ENCODE results near the gene SF3B1. TPM values are rescaled to one million over a fixed set of nuclear protein-coding genes. Genes with fewer than 3 reads are reported as not detected.
A peak's percentile ranks its signal among the peaks of the same experiment; 100 is the strongest.

SF3B1 gene
- total RNA-seq, 1 experiment from 2014 or later = 156 TPM

DNA sequence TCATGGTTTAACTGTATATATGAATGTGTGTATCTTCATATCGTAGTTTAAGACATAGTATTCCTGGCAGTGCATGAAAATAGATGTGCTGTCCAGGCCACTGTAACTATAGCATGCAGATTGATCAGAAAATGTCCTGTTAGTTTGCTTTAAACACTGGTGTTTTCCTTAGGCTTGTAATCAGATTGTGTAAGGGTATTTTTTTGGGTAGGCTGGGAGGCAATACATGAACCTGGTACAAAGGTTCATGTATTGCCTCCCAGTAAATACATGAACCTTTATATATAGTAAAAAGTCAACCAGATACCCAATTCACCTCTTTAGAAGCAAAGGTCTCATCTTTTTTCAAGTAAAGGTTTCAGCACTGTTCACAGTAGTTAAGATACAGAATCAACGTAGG is 20.1 kb upstream of the SF3B1 start:
- Histone ChIP-seq H3K27ac (0 out of 2 replicates have a peak overlapping the region, but pooled peaks have one; percentile 97), H4K20me1 (ENCODE audit: insufficient read depth) (peaks cover 49% of the 10 kb centered on the region), H3K4me1 (replicated peaks; ENCODE audit: insufficient read depth) (peaks cover 10% of the 10 kb centered on the region), H3K4me2 (peak overlapping the region; percentile 87), H3K36me3 (ENCODE audit: low read depth) (no peaks in the 10 kb centered on the region; the same call in 1 of the 2 replicates), H3K27me3 (ENCODE audit: insufficient read depth, low read depth) (no peaks in the 10 kb centered on the region), H3F3A (ENCODE audit: insufficient read depth, low read depth) (peaks cover 20% of the 10 kb centered on the region), H3K9me2 (ENCODE audit: insufficient read depth) (no peaks in the 10 kb centered on the region), H3K4me3 (peak overlapping the region; percentile 97), H3K79me2 (ENCODE audit: low read depth) (peaks cover 65% of the 10 kb centered on the region), H2AFZ (no peak overlapping the region), H3K9me3 (ENCODE audit: insufficient read depth, low read depth) (no peaks in the 10 kb centered on the region)
- BruUV-seq (replicated peaks) = no TSS peak
- POLR2A ChIA-PET (ENCODE audit: unreplicated experiment) = no interaction called here
- no peak for DNase-seq
- TF ChIP-seq, protein P1, sequence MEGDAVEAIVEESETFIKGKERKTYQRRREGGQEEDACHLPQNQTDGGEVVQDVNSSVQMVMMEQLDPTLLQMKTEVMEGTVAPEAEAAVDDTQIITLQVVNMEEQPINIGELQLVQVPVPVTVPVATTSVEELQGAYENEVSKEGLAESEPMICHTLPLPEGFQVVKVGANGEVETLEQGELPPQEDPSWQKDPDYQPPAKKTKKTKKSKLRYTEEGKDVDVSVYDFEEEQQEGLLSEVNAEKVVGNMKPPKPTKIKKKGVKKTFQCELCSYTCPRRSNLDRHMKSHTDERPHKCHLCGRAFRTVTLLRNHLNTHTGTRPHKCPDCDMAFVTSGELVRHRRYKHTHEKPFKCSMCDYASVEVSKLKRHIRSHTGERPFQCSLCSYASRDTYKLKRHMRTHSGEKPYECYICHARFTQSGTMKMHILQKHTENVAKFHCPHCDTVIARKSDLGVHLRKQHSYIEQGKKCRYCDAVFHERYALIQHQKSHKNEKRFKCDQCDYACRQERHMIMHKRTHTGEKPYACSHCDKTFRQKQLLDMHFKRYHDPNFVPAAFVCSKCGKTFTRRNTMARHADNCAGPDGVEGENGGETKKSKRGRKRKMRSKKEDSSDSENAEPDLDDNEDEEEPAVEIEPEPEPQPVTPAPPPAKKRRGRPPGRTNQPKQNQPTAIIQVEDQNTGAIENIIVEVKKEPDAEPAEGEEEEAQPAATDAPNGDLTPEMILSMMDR (conservative IDR thresholded peaks at IDR 0.05) = no peak
- no peak for TF ChIP-seq EZH2 (IDR thresholded peaks at IDR 0.05; ENCODE audit: low read depth)
- intact Hi-C loops (cut with micrococcal nuclease; ENCODE audit: unreplicated experiment) = loop anchor here (5.0 kb wide), 1 partner anchor 62 kb away; the partner anchor contains the start of gene MOB4
- CTCF ChIA-PET = no interaction called here

DNA sequence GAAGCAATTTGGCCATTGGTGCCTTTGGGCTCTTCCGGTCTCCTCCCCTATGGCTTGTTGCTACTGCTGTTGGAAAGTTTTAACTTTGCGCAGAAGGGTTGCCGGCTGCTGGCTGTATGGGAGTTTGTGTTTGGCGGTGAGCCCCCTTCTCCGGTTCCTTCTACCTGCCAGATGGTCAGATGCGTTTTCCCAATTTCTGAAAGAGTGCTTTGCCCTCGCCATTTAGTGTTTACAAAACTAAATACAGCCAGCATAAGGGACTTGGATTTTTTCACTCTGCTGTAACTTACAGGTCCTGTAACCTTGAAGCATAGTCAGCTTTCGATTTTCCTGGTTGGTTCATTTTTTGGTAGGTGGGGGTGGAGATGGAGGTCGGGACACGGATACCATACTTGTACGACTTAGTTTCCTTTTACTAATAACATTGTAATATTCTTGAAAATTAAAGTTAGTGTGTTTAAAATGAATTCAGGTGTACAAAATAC is 19.1 kb upstream of the SF3B1 start:
- no peaks in the 10 kb centered on the region for H3K9me3 ChIP-seq (ENCODE audit: insufficient read depth, low read depth)
- H3K27me3 ChIP-seq (ENCODE audit: insufficient read depth, low read depth) = no peaks in the 10 kb centered on the region
- H3K27ac ChIP-seq = peak overlapping the region; percentile 97
- BruUV-seq (replicated peaks) = no TSS peak
- no peaks in the 10 kb centered on the region for H3K9me2 ChIP-seq (ENCODE audit: insufficient read depth)
- H3K4me1 ChIP-seq (replicated peaks; ENCODE audit: insufficient read depth) = peaks cover 10% of the 10 kb centered on the region
- ChIA-PET POLR2A (ENCODE audit: unreplicated experiment) (no interaction called here), CTCF (no interaction called here)
- peaks cover 13% of the 10 kb centered on the region for H3F3A ChIP-seq (ENCODE audit: insufficient read depth, low read depth)
- H3K36me3 ChIP-seq (ENCODE audit: low read depth) = no peaks in the 10 kb centered on the region
- H3K4me2 ChIP-seq = peak overlapping the region; percentile 87
- peak overlapping the region; percentile 97 for H3K4me3 ChIP-seq
- no peak for TF ChIP-seq EZH2 (IDR thresholded peaks at IDR 0.05; ENCODE audit: low read depth)
- TF ChIP-seq, protein P1 (conservative IDR thresholded peaks at IDR 0.05) = no peak
- intact Hi-C loops (cut with micrococcal nuclease; ENCODE audit: unreplicated experiment) = loop anchor here (1.0 to 5.0 kb wide), 3 partner anchors 19 to 63 kb away; partner anchors contain the start of genes HSPE1, MOB4 and SF3B1
- peak overlapping the region; percentile 88; the same call in 1 of the 2 replicates for H2AFZ ChIP-seq
- DNase-seq = no peak
- peaks cover 56% of the 10 kb centered on the region for H3K79me2 ChIP-seq (ENCODE audit: low read depth)
- H4K20me1 ChIP-seq (ENCODE audit: insufficient read depth) = peaks cover 48% of the 10 kb centered on the region

DNA sequence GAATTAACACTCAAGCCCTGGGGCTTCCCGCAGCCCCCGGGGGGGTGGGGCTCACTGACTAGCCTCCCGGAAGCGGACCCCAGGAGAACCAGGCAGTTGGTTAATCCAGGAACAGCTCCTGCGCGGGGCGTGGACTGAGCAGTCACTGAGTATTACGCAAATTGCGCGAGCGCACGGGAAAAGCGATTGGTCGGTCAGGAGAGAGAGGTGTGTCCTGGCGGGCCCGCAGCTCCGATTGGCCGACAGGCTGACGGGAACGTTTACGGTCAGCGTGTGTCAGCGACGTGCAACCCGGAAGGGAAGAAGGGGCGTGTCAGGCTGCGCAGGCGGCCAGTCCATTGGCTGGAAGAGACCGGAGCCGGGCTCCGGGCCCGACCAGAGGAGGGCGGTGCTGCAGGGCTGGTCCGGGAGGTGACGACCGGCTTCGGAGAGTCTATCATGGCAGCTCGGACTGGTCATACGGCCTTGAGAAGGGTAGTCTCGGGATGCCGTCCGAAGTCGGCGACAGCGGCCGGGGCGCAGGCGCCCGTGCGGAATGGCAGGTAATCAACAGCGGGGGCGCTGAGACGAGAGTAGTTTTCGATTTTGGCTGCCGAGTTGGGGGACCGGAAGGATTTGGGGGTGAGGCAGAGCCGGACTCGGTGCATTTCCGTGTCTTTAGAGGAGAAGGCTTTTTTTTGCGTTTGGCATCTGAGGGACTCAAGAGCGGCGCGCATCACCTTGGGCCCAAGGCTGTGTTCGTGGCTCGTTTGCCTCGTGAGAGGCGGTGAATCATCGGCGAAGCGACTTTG is 18.5 kb upstream of the SF3B1 start, which contains the start of gene COQ10B:
Gene COQ10B (plus strand): TSS at position 430 of the 791 bp plus-strand sequence. CDS start 9 bp downstream, at position 439.
- POLR2A ChIA-PET (ENCODE audit: unreplicated experiment) = interaction anchor here (0.5 to 0.7 kb wide), 6 partner anchors 9 to 846 kb away, joined by 3 to 10 read pairs (median 4); partner anchors contain the start of gene SF3B1
- H3K27ac ChIP-seq = peak within 1 kb of the TSS; percentile 97
- TF ChIP-seq, protein P1 (conservative IDR thresholded peaks at IDR 0.05) = no peak; the same call in 1 of the 2 replicates
- TF ChIP-seq EZH2 (IDR thresholded peaks at IDR 0.05; ENCODE audit: low read depth) = no peak
- H3K4me2 ChIP-seq = peak within 1 kb of the TSS; percentile 87
- TSS peak; percentile 86 for BruUV-seq (replicated peaks)
- intact Hi-C loops (cut with micrococcal nuclease; ENCODE audit: unreplicated experiment) = loop anchor here (1.0 to 5.0 kb wide), 3 partner anchors 18 to 64 kb away; partner anchors contain the start of genes HSPE1, MOB4 and SF3B1
- peaks cover 13% of the 10 kb centered on the region for H3F3A ChIP-seq (ENCODE audit: insufficient read depth, low read depth)
- peaks cover 42% of the 10 kb centered on the region for H4K20me1 ChIP-seq (ENCODE audit: insufficient read depth)
- H3K27me3 ChIP-seq (ENCODE audit: insufficient read depth, low read depth) = no peaks in the 10 kb centered on the region
- DNase-seq = peak; percentile 98
- H2AFZ ChIP-seq = peak within 1 kb of the TSS; percentile 88
- H3K36me3 ChIP-seq (ENCODE audit: low read depth) = no peaks in the 10 kb centered on the region
- peaks cover 49% of the 10 kb centered on the region for H3K79me2 ChIP-seq (ENCODE audit: low read depth)
- peaks cover 10% of the 10 kb centered on the region for H3K4me1 ChIP-seq (replicated peaks; ENCODE audit: insufficient read depth)
- no peaks in the 10 kb centered on the region for H3K9me3 ChIP-seq (ENCODE audit: insufficient read depth, low read depth)
- no peaks in the 10 kb centered on the region for H3K9me2 ChIP-seq (ENCODE audit: insufficient read depth)
- CTCF ChIA-PET = interaction anchor here (0.9 kb wide), 1 partner anchor 46 kb away, joined by 4 read pairs; the partner anchor contains the start of gene HSPD1
- peak within 1 kb of the TSS; percentile 97 for H3K4me3 ChIP-seq
